ENCODE measurements around the gene SRF.
"Not testable (repeated sequence)": the region's sequence is repeated elsewhere in the genome, so short reads cannot be mapped to it uniquely, and the experiment has no call there.

Gene SRF

GRCh38 chr6:43128926-43129325 is 42.1 kb upstream of the SRF start:
- DNase-seq (ENCODE audit: low read depth, low spot score), result no peak
- Histone ChIP-seq H3K27ac (no peak overlapping the region), H3K9me3 (ENCODE audit: low read depth, low read length) (no peaks in the 10 kb centered on the region), H3K4me3 (no peak overlapping the region), H3K36me3 (ENCODE audit: insufficient read depth, low read length) (peaks cover 5% of the 10 kb centered on the region; the same call in 1 of the 2 replicates), H3K9ac (ENCODE audit: insufficient read length) (no peak overlapping the region)
- TF ChIP-seq FOXP2 (optimal IDR thresholded peaks at IDR 0.05; ENCODE audit: control extremely low read depth, extremely low read length, insufficient read depth) (no peak), EZH2 (IDR thresholded peaks at IDR 0.05) (no peak), POLR2AphosphoS5 (IDR thresholded peaks at IDR 0.05; ENCODE audit: borderline replicate concordance, low read depth, low read length) (no peak)

GRCh38 chr6:43129434-43130194 is 41.5 kb upstream of the SRF start:
- Histone ChIP-seq H3K4me3 (no peak overlapping the region), H3K36me3 (ENCODE audit: insufficient read depth, low read length) (peaks cover 5% of the 10 kb centered on the region; the same call in 1 of the 2 replicates), H3K9me3 (ENCODE audit: low read depth, low read length) (no peaks in the 10 kb centered on the region), H3K27ac (no peak overlapping the region), H3K9ac (ENCODE audit: insufficient read length) (no peak overlapping the region)
- no peak for TF ChIP-seq POLR2AphosphoS5 (IDR thresholded peaks at IDR 0.05; ENCODE audit: borderline replicate concordance, low read depth, low read length)
- no peak for TF ChIP-seq EZH2 (IDR thresholded peaks at IDR 0.05)
- TF ChIP-seq FOXP2 (optimal IDR thresholded peaks at IDR 0.05; ENCODE audit: control extremely low read depth, extremely low read length, insufficient read depth), result no peak
- DNase-seq (ENCODE audit: low read depth, low spot score), result no peak

GRCh38 chr6:43130429-43130828 is 40.6 kb upstream of the SRF start:
- Histone ChIP-seq H3K36me3 (ENCODE audit: insufficient read depth, low read length) (peaks cover 5% of the 10 kb centered on the region; the same call in 1 of the 2 replicates), H3K27ac (no peak overlapping the region), H3K4me3 (no peak overlapping the region), H3K9ac (ENCODE audit: insufficient read length) (no peak overlapping the region), H3K9me3 (ENCODE audit: low read depth, low read length) (no peaks in the 10 kb centered on the region)
- TF ChIP-seq FOXP2 (optimal IDR thresholded peaks at IDR 0.05; ENCODE audit: control extremely low read depth, extremely low read length, insufficient read depth), result no peak
- TF ChIP-seq POLR2AphosphoS5 (IDR thresholded peaks at IDR 0.05; ENCODE audit: borderline replicate concordance, low read depth, low read length), result no peak
- DNase-seq (ENCODE audit: low read depth, low spot score), result no peak

GRCh38 chr6:43131379-43131778 is 39.7 kb upstream of the SRF start:
- H3K9me3 ChIP-seq (ENCODE audit: low read depth, low read length); H3K4me3 ChIP-seq; DNase-seq (ENCODE audit: low read depth, low spot score); H3K27ac ChIP-seq; H3K36me3 ChIP-seq (ENCODE audit: insufficient read depth, low read length); H3K9ac ChIP-seq (ENCODE audit: insufficient read length): not testable (repeated sequence)

GRCh38 chr6:43138267-43138666 is 32.8 kb upstream of the SRF start:
- DNase-seq (ENCODE audit: low read depth, low spot score), result no peak
- no peak for TF ChIP-seq FOXP2 (optimal IDR thresholded peaks at IDR 0.05; ENCODE audit: control extremely low read depth, extremely low read length, insufficient read depth)
- TF ChIP-seq POLR2AphosphoS5 (IDR thresholded peaks at IDR 0.05; ENCODE audit: borderline replicate concordance, low read depth, low read length), result no peak
- no peak for TF ChIP-seq EZH2 (IDR thresholded peaks at IDR 0.05)
- Histone ChIP-seq H3K27ac (no peak overlapping the region), H3K9ac (ENCODE audit: insufficient read length) (no peak overlapping the region), H3K4me3 (no peak overlapping the region), H3K36me3 (ENCODE audit: insufficient read depth, low read length) (no peaks in the 10 kb centered on the region), H3K9me3 (ENCODE audit: low read depth, low read length) (no peaks in the 10 kb centered on the region)

GRCh38 chr6:43139973-43140372 is 31.1 kb upstream of the SRF start:
- not testable (repeated sequence) for H3K27ac ChIP-seq; H3K36me3 ChIP-seq (ENCODE audit: insufficient read depth, low read length); H3K4me3 ChIP-seq; H3K9ac ChIP-seq (ENCODE audit: insufficient read length); H3K9me3 ChIP-seq (ENCODE audit: low read depth, low read length); DNase-seq (ENCODE audit: low read depth, low spot score)

GRCh38 chr6:43141644-43142043 is 29.4 kb upstream of the SRF start:
- DNase-seq (ENCODE audit: low read depth, low spot score), result no peak
- Histone ChIP-seq H3K9ac (ENCODE audit: insufficient read length) (no peak overlapping the region), H3K36me3 (ENCODE audit: insufficient read depth, low read length) (peaks cover 4% of the 10 kb centered on the region; the same call in 1 of the 2 replicates), H3K9me3 (ENCODE audit: low read depth, low read length) (no peaks in the 10 kb centered on the region), H3K4me3 (no peak overlapping the region), H3K27ac (no peak overlapping the region)
- TF ChIP-seq EZH2 (IDR thresholded peaks at IDR 0.05), result no peak
- no peak for TF ChIP-seq FOXP2 (optimal IDR thresholded peaks at IDR 0.05; ENCODE audit: control extremely low read depth, extremely low read length, insufficient read depth)
- TF ChIP-seq POLR2AphosphoS5 (IDR thresholded peaks at IDR 0.05; ENCODE audit: borderline replicate concordance, low read depth, low read length), result no peak

- TF ChIP-seq EZH2 (IDR thresholded peaks at IDR 0.05) (no peak), POLR2AphosphoS5 (IDR thresholded peaks at IDR 0.05; ENCODE audit: borderline replicate concordance, low read depth, low read length) (no peak), FOXP2 (optimal IDR thresholded peaks at IDR 0.05; ENCODE audit: control extremely low read depth, extremely low read length, insufficient read depth) (no peak)
- H3K36me3 ChIP-seq (ENCODE audit: insufficient read depth, low read length), result peaks cover 7% of the 10 kb centered on the region; the same call in 1 of the 2 replicates
- H3K27ac ChIP-seq, result no peak overlapping the region
- no peak for DNase-seq (ENCODE audit: low read depth, low spot score)
- H3K9me3 ChIP-seq (ENCODE audit: low read depth, low read length), result no peaks in the 10 kb centered on the region
- H3K9ac ChIP-seq (ENCODE audit: insufficient read length), result no peak overlapping the region
- H3K4me3 ChIP-seq, result no peak overlapping the region
Measured at GRCh38 chr6:43142101-43142500, 29.0 kb upstream of the SRF start.
